ENCODE measurements around the gene STK31. TPM values are rescaled to one million over a fixed set of nuclear protein-coding genes. Genes with fewer than 3 reads are reported as not detected.

STK31 gene
- total and polyA plus RNA-seq, 3 donors from 2014 or later = 59.7 to 79.8 (median 76.8) TPM

GRCh38 chr7:23787272-23787671 lies 77.3 kb downstream of the STK31 start:
- Histone ChIP-seq H3K36me3 (ENCODE audit: low read depth, missing control alignments) (no peaks in the 10 kb centered on the region), H3K27ac (no peak overlapping the region), H3K4me3 (no peak overlapping the region), H3K9me3 (no peaks in the 10 kb centered on the region), H3K4me1 (no peaks in the 10 kb centered on the region), H3K27me3 (no peaks in the 10 kb centered on the region)
- no peak for DNase-seq
- WGBS, 2 donors = 92 to 98% methylated on average over 2 to 3 of the region's 3 CpGs
- TF ChIP-seq CTCF (IDR thresholded peaks at IDR 0.05) (no peak), POLR2A (IDR thresholded peaks at IDR 0.05) (no peak)
- intact Hi-C loops (cut with DNase I; ENCODE audit: low total_unique reads) = no loop called here

- Histone ChIP-seq H3K9me3 (no peaks in the 10 kb centered on the region), H3K4me3 (no peak overlapping the region), H3K4me1 (no peaks in the 10 kb centered on the region), H3K27me3 (no peaks in the 10 kb centered on the region), H3K36me3 (ENCODE audit: low read depth, missing control alignments) (no peaks in the 10 kb centered on the region), H3K27ac (no peak overlapping the region)
- intact Hi-C loops (cut with DNase I; ENCODE audit: low total_unique reads) = no loop called here
- no peak for TF ChIP-seq CTCF (IDR thresholded peaks at IDR 0.05)
- no peak for TF ChIP-seq POLR2A (IDR thresholded peaks at IDR 0.05)
- DNase-seq = no peak
- WGBS, 2 donors = 81 to 83% methylated on average over 3 of the region's 3 CpGs
These were observed 78.8 kb downstream of the STK31 start for GRCh38 chr7:23788843-23789242.

GRCh38 chr7:23791721-23792120 lies 81.7 kb downstream of the STK31 start:
- no peak overlapping the region for H3K27ac ChIP-seq
- no peak for DNase-seq
- H3K9me3 ChIP-seq = no peaks in the 10 kb centered on the region
- no peaks in the 10 kb centered on the region for H3K27me3 ChIP-seq
- H3K4me3 ChIP-seq = no peak overlapping the region
- TF ChIP-seq CTCF (IDR thresholded peaks at IDR 0.05) = no peak
- TF ChIP-seq POLR2A (IDR thresholded peaks at IDR 0.05) = no peak
- intact Hi-C loops (cut with DNase I; ENCODE audit: low total_unique reads) = no loop called here
- H3K36me3 ChIP-seq (ENCODE audit: low read depth, missing control alignments) = no peaks in the 10 kb centered on the region
- no peaks in the 10 kb centered on the region for H3K4me1 ChIP-seq

- H3K9me3 ChIP-seq = no peaks in the 10 kb centered on the region
- WGBS, 2 donors = 72 to 74% methylated on average over 4 of the region's 4 CpGs
- H3K27me3 ChIP-seq = no peaks in the 10 kb centered on the region
- intact Hi-C loops (cut with DNase I; ENCODE audit: low total_unique reads) = no loop called here
- no peak overlapping the region for H3K27ac ChIP-seq
- TF ChIP-seq POLR2A (IDR thresholded peaks at IDR 0.05) (no peak), CTCF (IDR thresholded peaks at IDR 0.05) (no peak)
- no peaks in the 10 kb centered on the region for H3K4me1 ChIP-seq
- no peak overlapping the region for H3K4me3 ChIP-seq
- H3K36me3 ChIP-seq (ENCODE audit: low read depth, missing control alignments) = no peaks in the 10 kb centered on the region
- DNase-seq = no peak
These were observed 92.8 kb downstream of the STK31 start for GRCh38 chr7:23802720-23803397.

- WGBS, 2 donors = 44 to 57% methylated on average over 1 of the region's 1 CpG
- Histone ChIP-seq H3K27ac (no peak overlapping the region), H3K4me1 (no peaks in the 10 kb centered on the region), H3K9me3 (no peaks in the 10 kb centered on the region), H3K4me3 (no peak overlapping the region), H3K36me3 (ENCODE audit: low read depth, missing control alignments) (no peaks in the 10 kb centered on the region), H3K27me3 (no peaks in the 10 kb centered on the region)
- intact Hi-C loops (cut with DNase I; ENCODE audit: low total_unique reads) = no loop called here
- no peak for DNase-seq
- TF ChIP-seq POLR2A (IDR thresholded peaks at IDR 0.05) (no peak), CTCF (IDR thresholded peaks at IDR 0.05) (no peak)
These were observed 94.7 kb downstream of the STK31 start for GRCh38 chr7:23804707-23805106.
